Measurements from ENCODE around the gene FOXJ2. TPM values are rescaled to one million over a fixed set of nuclear protein-coding genes. Genes with fewer than 3 reads are reported as not detected.

Gene FOXJ2
- polyA plus RNA-seq, 1 donor from 2014 or later = 11.6 TPM

- Mint-ChIP-seq H3K36me3 (peaks cover 17% of the 10 kb centered on the region), H3K27me3 (no peaks in the 10 kb centered on the region), H3K4me3 (no peak overlapping the region), H3K9me3 (no peaks in the 10 kb centered on the region), H3K27ac (peak overlapping the region in 1 of 3 donors; percentile 64), H3K4me1 (peaks cover 0 to 1% (median 0%) of the 10 kb centered on the region in 3 donors)
Measured at GRCh38 chr12:8096281-8096915, 63.9 kb downstream of the FOXJ2 start.

- Mint-ChIP-seq H3K27me3 (no peaks in the 10 kb centered on the region), H3K36me3 (peaks cover 20% of the 10 kb centered on the region), H3K4me3 (no peak overlapping the region), H3K27ac (peak overlapping the region in 2 of 3 donors; percentile 30 to 37), H3K4me1 (peaks cover 0 to 5% (median 0%) of the 10 kb centered on the region in 3 donors), H3K9me3 (no peaks in the 10 kb centered on the region)
Measured at GRCh38 chr12:8099235-8099634, 66.7 kb downstream of the FOXJ2 start.

Other genes with a start within 250 kb of the FOXJ2 start
- gene NANOG, start 243.3 kb upstream of the FOXJ2 start, polyA plus RNA-seq = not detected
- gene SLC2A14, start 159.8 kb upstream of the FOXJ2 start, polyA plus RNA-seq = not detected
- 65.3 TPM for gene SLC2A3, start 96.5 kb upstream of the FOXJ2 start, polyA plus RNA-seq
- 0.53 TPM for gene C3AR1, start 33.6 kb downstream of the FOXJ2 start, polyA plus RNA-seq
- gene NECAP1, start 49.6 kb downstream of the FOXJ2 start, polyA plus RNA-seq = 11.6 TPM
- gene CLEC4A, start 90.9 kb downstream of the FOXJ2 start, polyA plus RNA-seq = 6.9 TPM
- not detected for gene ZNF705A, start 124.3 kb downstream of the FOXJ2 start, polyA plus RNA-seq
- not detected for gene FAM90A1, start 194.9 kb downstream of the FOXJ2 start, polyA plus RNA-seq